AG09319 (cell line): Measurements from ENCODE around the gene BASP1.

Source experiments
- DNase-seq: peaks from one replicate; pipeline ENCODE4 v3.0.0-alpha.2; 2010; ENCODE audit warnings: low read depth; ENCODE audit errors: extremely low read depth
- CTCF ChIP-seq: IDR thresholded peaks from 2 replicates; pipeline ENCODE4 v1.5.1; 2011; ENCODE audit warnings: low read depth, mild to moderate bottlenecking, inconsistent platforms, low read length, moderate library complexity

Gene BASP1

GRCh38 chr5:17278931-17279330, 61.5 kb downstream of the BASP1 start:
- no peak for TF ChIP-seq CTCF

GRCh38 chr5:17279487-17279886, 62.1 kb downstream of the BASP1 start:
- TF ChIP-seq CTCF = no peak

More at GRCh38 chr5:17278931-17279330, 61.5 kb downstream of the BASP1 start:
- DNase-seq = no peak

GRCh38 chr5:17282283-17283120, 65.1 kb downstream of the BASP1 start:
- DNase-seq = no peak
- TF ChIP-seq CTCF = no peak

More at GRCh38 chr5:17279487-17279886, 62.1 kb downstream of the BASP1 start:
- no peak for DNase-seq

GRCh38 chr5:17283121-17283415, 65.6 kb downstream of the BASP1 start:
- no peak for DNase-seq
- TF ChIP-seq CTCF = no peak

- TF ChIP-seq CTCF = no peak
- no peak for DNase-seq
Measured at GRCh38 chr5:17287501-17288155, 70.2 kb downstream of the BASP1 start.

- no peak for TF ChIP-seq CTCF
- DNase-seq = no peak
Measured at GRCh38 chr5:17288570-17288969, 71.1 kb downstream of the BASP1 start.
